Mesendoderm (in vitro differentiated cells): ENCODE results near the gene TBC1D8.

Experiments used
- DNase-seq: peaks from one replicate; pipeline ENCODE4 v3.0.0; 2013
- H2AK5ac ChIP-seq: 2 replicates; pipeline ENCODE4 v1.6.1; 2013; ENCODE audit warnings: low read length, inconsistent platforms
- H2BK120ac ChIP-seq: 2 replicates; pipeline ENCODE4 v1.6.1; 2013; ENCODE audit warnings: low read depth, mild to moderate bottlenecking, low read length, moderate library complexity, mixed read lengths
- H2BK15ac ChIP-seq: replicated peaks from 2 replicates; pipeline ENCODE4 v1.6.1; 2013; ENCODE audit warnings: low read depth, mild to moderate bottlenecking, moderate library complexity
- H2BK5ac ChIP-seq: 2 replicates; pipeline ENCODE4 v1.6.1; 2013; ENCODE audit warnings: low read length, inconsistent platforms
- H3K18ac ChIP-seq: 2 replicates; pipeline ENCODE4 v1.6.1; 2013; ENCODE audit warnings: mild to moderate bottlenecking, low read length, mixed read lengths
- H3K23ac ChIP-seq: one replicate; pipeline ENCODE4 v1.6.1; 2013; ENCODE audit warnings: low read length
- H3K27ac ChIP-seq: 2 replicates; pipeline ENCODE4 v1.5.1; 2013; ENCODE audit warnings: low read depth, mild to moderate bottlenecking, inconsistent platforms, low read length, moderate library complexity
- H3K27me3 ChIP-seq: 2 replicates; pipeline ENCODE4 v1.6.1; 2013; ENCODE audit warnings: low read length, control low read depth, mild to moderate bottlenecking, inconsistent platforms; ENCODE audit not compliant: insufficient read depth, poor library complexity
- H3K36me3 ChIP-seq: 2 replicates; pipeline ENCODE4 v1.6.1; 2013; ENCODE audit warnings: low read length, inconsistent platforms; ENCODE audit not compliant: control insufficient read depth, insufficient read depth
- H3K4ac ChIP-seq: one replicate; pipeline ENCODE4 v1.6.1; 2013; ENCODE audit warnings: low read depth, mild to moderate bottlenecking, low read length, moderate library complexity
- H3K4me1 ChIP-seq: 2 replicates; pipeline ENCODE4 v1.6.1; 2013; ENCODE audit warnings: low read depth, low read length, inconsistent platforms; ENCODE audit not compliant: control insufficient read depth
- H3K4me2 ChIP-seq: 2 replicates; pipeline ENCODE4 v1.6.1; 2013; ENCODE audit warnings: low read length
- H3K4me3 ChIP-seq: 2 replicates; pipeline ENCODE4 v1.5.1; 2013; ENCODE audit warnings: mild to moderate bottlenecking, low read length
- H3K56ac ChIP-seq: one replicate; pipeline ENCODE4 v1.6.1; 2013; ENCODE audit warnings: low read length
- H3K79me1 ChIP-seq: 2 replicates; pipeline ENCODE4 v1.6.1; 2013; ENCODE audit warnings: low read length, inconsistent platforms
- H3K79me2 ChIP-seq: 2 replicates; pipeline ENCODE4 v1.6.1; 2013; ENCODE audit warnings: mild to moderate bottlenecking, low read length; ENCODE audit not compliant: control insufficient read depth, insufficient read depth
- H3K9ac ChIP-seq: 2 replicates; pipeline ENCODE4 v1.6.1; 2013; ENCODE audit warnings: low read length, inconsistent platforms
- H4K5ac ChIP-seq: one replicate; pipeline ENCODE4 v1.6.1; 2013; ENCODE audit warnings: low read length
- H4K8ac ChIP-seq: one replicate; pipeline ENCODE4 v1.6.1; 2013; ENCODE audit warnings: low read depth, mild to moderate bottlenecking, control low read depth, low read length, moderate library complexity
- WGBS: extraction: QIAGEN DNeasy Blood & Tissue Kit; methylation state at CpG from one replicate; pipeline ENCODE4 v1.1.7; 2013; ENCODE audit warnings: low lambda C conversion rate, missing lambda C conversion rate; ENCODE audit not compliant: insufficient coverage; ENCODE audit errors: extremely low coverage; 5-methylcytosine and 5-hydroxymethylcytosine counted together

The TBC1D8 gene

GRCh38 chr2:101123795-101124471 is 27.2 kb downstream of the TBC1D8 start:
- Histone ChIP-seq H3K79me1 (peaks cover 3% of the 10 kb centered on the region), H3K4me2 (no peak overlapping the region), H2AK5ac (no peak overlapping the region), H3K27me3 (no peaks in the 10 kb centered on the region), H3K79me2 (peaks cover 3% of the 10 kb centered on the region), H3K4ac (no peak overlapping the region), H3K27ac (no peak overlapping the region), H3K18ac (no peak overlapping the region), H3K4me3 (no peak overlapping the region), H3K23ac (no peak overlapping the region), H2BK120ac (no peak overlapping the region), H3K4me1 (no peaks in the 10 kb centered on the region), H3K56ac (no peak overlapping the region), H3K36me3 (no peaks in the 10 kb centered on the region), H3K9ac (no peak overlapping the region), H4K5ac (no peak overlapping the region), H2BK5ac (no peak overlapping the region), H2BK15ac (no peak overlapping the region), H4K8ac (no peak overlapping the region)
- no CpG with 5 or more reads among the region's 5 CpGs for WGBS
- no peak for DNase-seq

GRCh38 chr2:101121174-101121573 is 30.0 kb downstream of the TBC1D8 start:
- H3K4me1 ChIP-seq: no peaks in the 10 kb centered on the region
- no peak overlapping the region for H4K8ac ChIP-seq
- no peak overlapping the region for H3K4ac ChIP-seq

GRCh38 chr2:101120124-101120996 is 30.8 kb downstream of the TBC1D8 start:
- Histone ChIP-seq H3K4ac (no peak overlapping the region), H3K18ac (no peak overlapping the region), H3K4me2 (no peak overlapping the region), H3K4me3 (no peak overlapping the region), H2BK15ac (no peak overlapping the region), H2AK5ac (no peak overlapping the region), H3K79me2 (peaks cover 3% of the 10 kb centered on the region), H4K8ac (no peak overlapping the region), H2BK5ac (no peak overlapping the region), H2BK120ac (no peak overlapping the region), H3K9ac (no peak overlapping the region), H3K27me3 (no peaks in the 10 kb centered on the region), H3K79me1 (peaks cover 3% of the 10 kb centered on the region), H4K5ac (peak overlapping the region; percentile 56), H3K36me3 (no peaks in the 10 kb centered on the region), H3K27ac (no peak overlapping the region), H3K56ac (peak overlapping the region; percentile 25), H3K23ac (no peak overlapping the region), H3K4me1 (no peaks in the 10 kb centered on the region)
- no CpG with 5 or more reads among the region's 11 CpGs for WGBS
- DNase-seq: no peak

More at GRCh38 chr2:101121174-101121573, 30.0 kb downstream of the TBC1D8 start:
- DNase-seq: no peak
- WGBS: no CpG with 5 or more reads among the region's 7 CpGs
- no peak overlapping the region for H2BK5ac ChIP-seq
- H3K36me3 ChIP-seq: no peaks in the 10 kb centered on the region
- H2AK5ac ChIP-seq: no peak overlapping the region
- H3K18ac ChIP-seq: no peak overlapping the region
- H3K9ac ChIP-seq: no peak overlapping the region
- no peaks in the 10 kb centered on the region for H3K27me3 ChIP-seq
- peaks cover 3% of the 10 kb centered on the region for H3K79me1 ChIP-seq
- no peak overlapping the region for H3K4me3 ChIP-seq
- peaks cover 3% of the 10 kb centered on the region for H3K79me2 ChIP-seq
- no peak overlapping the region for H2BK120ac ChIP-seq
- no peak overlapping the region for H3K27ac ChIP-seq
- no peak overlapping the region for H3K4me2 ChIP-seq
- no peak overlapping the region for H4K5ac ChIP-seq
- no peak overlapping the region for H3K23ac ChIP-seq
- H2BK15ac ChIP-seq: no peak overlapping the region
- no peak overlapping the region for H3K56ac ChIP-seq

- Histone ChIP-seq H3K9ac (no peak overlapping the region), H4K8ac (no peak overlapping the region), H3K23ac (no peak overlapping the region), H2BK5ac (no peak overlapping the region), H3K36me3 (no peaks in the 10 kb centered on the region), H3K4me3 (no peak overlapping the region), H3K27me3 (no peaks in the 10 kb centered on the region), H3K4ac (no peak overlapping the region), H3K4me2 (no peak overlapping the region), H2AK5ac (no peak overlapping the region), H3K79me2 (peaks cover 3% of the 10 kb centered on the region), H2BK15ac (no peak overlapping the region), H3K18ac (no peak overlapping the region), H3K79me1 (peaks cover 2% of the 10 kb centered on the region), H2BK120ac (no peak overlapping the region), H3K4me1 (no peaks in the 10 kb centered on the region), H3K27ac (no peak overlapping the region), H4K5ac (no peak overlapping the region), H3K56ac (no peak overlapping the region)
- no CpG with 5 or more reads among the region's 2 CpGs for WGBS
- DNase-seq: no peak
Measured at GRCh38 chr2:101119431-101119830, 31.8 kb downstream of the TBC1D8 start.

- Histone ChIP-seq H3K18ac (no peak overlapping the region), H3K23ac (no peak overlapping the region), H3K79me2 (peaks cover 2% of the 10 kb centered on the region), H3K4ac (no peak overlapping the region), H3K27me3 (no peaks in the 10 kb centered on the region), H3K27ac (no peak overlapping the region), H3K4me3 (no peak overlapping the region), H3K9ac (no peak overlapping the region), H2BK5ac (no peak overlapping the region), H2BK15ac (no peak overlapping the region), H2BK120ac (no peak overlapping the region), H2AK5ac (no peak overlapping the region), H4K8ac (no peak overlapping the region), H4K5ac (no peak overlapping the region), H3K79me1 (peaks cover 2% of the 10 kb centered on the region), H3K4me1 (peaks cover 7% of the 10 kb centered on the region), H3K4me2 (no peak overlapping the region), H3K36me3 (no peaks in the 10 kb centered on the region), H3K56ac (no peak overlapping the region)
- no CpG with 5 or more reads among the region's 9 CpGs for WGBS
- no peak for DNase-seq
Measured at GRCh38 chr2:101116841-101117552, 34.2 kb downstream of the TBC1D8 start.
